C4-2B (cell line): ENCODE data around the gene RNF223.

ENCODE experiments used
- H3K27ac ChIP-seq: fragments of 450-650 bp; 2 replicates; pipeline ENCODE4 v1.5.1; 2017
- ZFX ChIP-seq: fragments of 450-650 bp; IDR thresholded peaks from 2 replicates; pipeline ENCODE4 v1.6.1; 2017
- TF ChIP-seq, protein P1 (sequence below): fragments of 450-650 bp; conservative IDR thresholded peaks from 2 replicates; pipeline ENCODE4 v1.5.1; 2017; ENCODE audit warnings: mild to moderate bottlenecking

Gene RNF223

DNA sequence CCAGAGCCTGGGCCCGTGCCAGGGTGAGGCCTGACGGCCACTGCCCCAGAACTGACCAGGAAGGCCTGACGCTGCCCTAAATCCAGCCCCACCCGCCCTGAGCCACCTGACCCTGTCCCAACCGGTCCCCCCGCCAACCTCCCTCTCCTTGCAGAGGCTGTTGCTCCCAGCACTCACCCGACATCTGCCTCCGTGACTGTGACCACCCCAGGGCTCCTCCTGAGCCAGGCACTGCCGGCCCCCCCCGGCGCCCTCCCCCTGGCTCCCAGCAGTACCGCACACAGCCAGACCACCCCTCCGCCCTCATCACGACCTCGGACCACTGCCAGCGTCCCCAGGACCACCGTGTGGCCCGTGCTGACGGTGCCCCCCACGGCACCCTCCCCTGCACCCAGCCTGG, 27.9 kb downstream of the RNF223 start:
- H3K27ac ChIP-seq, result no peak overlapping the region
- TF ChIP-seq ZFX, result no peak
- TF ChIP-seq, protein P1, sequence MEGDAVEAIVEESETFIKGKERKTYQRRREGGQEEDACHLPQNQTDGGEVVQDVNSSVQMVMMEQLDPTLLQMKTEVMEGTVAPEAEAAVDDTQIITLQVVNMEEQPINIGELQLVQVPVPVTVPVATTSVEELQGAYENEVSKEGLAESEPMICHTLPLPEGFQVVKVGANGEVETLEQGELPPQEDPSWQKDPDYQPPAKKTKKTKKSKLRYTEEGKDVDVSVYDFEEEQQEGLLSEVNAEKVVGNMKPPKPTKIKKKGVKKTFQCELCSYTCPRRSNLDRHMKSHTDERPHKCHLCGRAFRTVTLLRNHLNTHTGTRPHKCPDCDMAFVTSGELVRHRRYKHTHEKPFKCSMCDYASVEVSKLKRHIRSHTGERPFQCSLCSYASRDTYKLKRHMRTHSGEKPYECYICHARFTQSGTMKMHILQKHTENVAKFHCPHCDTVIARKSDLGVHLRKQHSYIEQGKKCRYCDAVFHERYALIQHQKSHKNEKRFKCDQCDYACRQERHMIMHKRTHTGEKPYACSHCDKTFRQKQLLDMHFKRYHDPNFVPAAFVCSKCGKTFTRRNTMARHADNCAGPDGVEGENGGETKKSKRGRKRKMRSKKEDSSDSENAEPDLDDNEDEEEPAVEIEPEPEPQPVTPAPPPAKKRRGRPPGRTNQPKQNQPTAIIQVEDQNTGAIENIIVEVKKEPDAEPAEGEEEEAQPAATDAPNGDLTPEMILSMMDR, result no peak

- no peak for TF ChIP-seq ZFX
- TF ChIP-seq, protein P1, result no peak
- H3K27ac ChIP-seq, result no peak overlapping the region
Observed at GRCh38 chr1:1045129-1045528, 29.0 kb downstream of the RNF223 start.

DNA sequence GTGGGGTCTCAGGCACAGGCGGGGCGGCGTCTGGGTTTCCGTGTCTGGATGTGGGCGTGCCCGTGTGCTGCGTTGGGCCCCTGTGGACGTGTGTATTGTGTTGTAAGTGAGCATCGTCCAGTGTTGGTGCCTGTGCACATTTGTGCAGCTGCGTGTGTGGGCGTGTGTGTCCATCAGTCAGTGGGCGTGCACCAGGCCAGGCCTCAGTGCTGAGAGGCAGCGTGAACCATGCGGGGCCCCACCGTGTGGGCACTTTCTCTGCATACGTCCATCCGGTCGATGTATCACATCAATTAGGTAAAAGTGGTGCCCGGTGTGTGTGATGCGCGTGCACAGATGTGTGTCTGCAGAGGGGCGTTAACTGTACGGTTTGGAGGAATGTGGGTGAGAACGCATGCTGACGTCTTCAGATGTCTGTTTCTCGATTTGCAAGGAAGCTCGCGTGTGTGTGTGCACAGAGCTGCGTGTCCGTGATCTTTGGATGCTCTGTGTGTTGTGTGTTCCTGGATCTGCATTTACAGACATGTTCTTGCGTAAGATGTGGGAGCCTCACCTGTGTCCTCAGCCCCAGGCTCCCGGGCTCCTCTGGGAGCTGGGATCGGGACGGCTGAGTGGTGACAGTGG, 29.5 kb downstream of the RNF223 start:
- no peak overlapping the region for H3K27ac ChIP-seq
- no peak for TF ChIP-seq ZFX
- TF ChIP-seq, protein P1, result no peak

DNA sequence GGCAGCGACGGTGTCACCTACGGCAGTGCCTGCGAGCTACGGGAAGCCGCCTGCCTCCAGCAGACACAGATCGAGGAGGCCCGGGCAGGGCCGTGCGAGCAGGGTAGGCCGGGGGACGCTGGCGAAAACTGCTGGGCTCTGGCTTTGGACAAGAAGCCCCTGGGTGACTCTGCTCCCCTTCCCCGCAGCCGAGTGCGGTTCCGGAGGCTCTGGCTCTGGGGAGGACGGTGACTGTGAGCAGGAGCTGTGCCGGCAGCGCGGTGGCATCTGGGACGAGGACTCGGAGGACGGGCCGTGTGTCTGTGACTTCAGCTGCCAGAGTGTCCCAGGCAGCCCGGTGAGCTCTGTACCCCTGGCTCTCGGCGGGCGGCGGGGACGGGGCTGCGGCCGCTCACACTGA, 30.2 kb downstream of the RNF223 start:
- TF ChIP-seq, protein P1, result no peak
- no peak for TF ChIP-seq ZFX
- H3K27ac ChIP-seq, result no peak overlapping the region

GRCh38 chr1:1043411-1043810, 30.7 kb downstream of the RNF223 start:
- no peak overlapping the region for H3K27ac ChIP-seq
- TF ChIP-seq ZFX, result no peak
- TF ChIP-seq, protein P1, result no peak

- TF ChIP-seq, protein P1, result no peak
- no peak for TF ChIP-seq ZFX
Observed at GRCh38 chr1:1042835-1043234, 31.3 kb downstream of the RNF223 start.

GRCh38 chr1:1041873-1042272, 32.2 kb downstream of the RNF223 start:
- H3K27ac ChIP-seq, result no peak overlapping the region
- no peak for TF ChIP-seq ZFX
- TF ChIP-seq, protein P1, result no peak

More at GRCh38 chr1:1042835-1043234, 31.3 kb downstream of the RNF223 start:
- no peak overlapping the region for H3K27ac ChIP-seq
